GM15510 (cell line): ENCODE data around the gene PPP1R36.

Experiments used
- POLR2A ChIP-seq: IDR thresholded peaks from 3 replicates; pipeline ENCODE4 v1.6.1; 2011; ENCODE audit warnings: borderline replicate concordance; ENCODE audit not compliant: insufficient read length; ENCODE audit errors: extremely low read depth

The PPP1R36 gene

DNA sequence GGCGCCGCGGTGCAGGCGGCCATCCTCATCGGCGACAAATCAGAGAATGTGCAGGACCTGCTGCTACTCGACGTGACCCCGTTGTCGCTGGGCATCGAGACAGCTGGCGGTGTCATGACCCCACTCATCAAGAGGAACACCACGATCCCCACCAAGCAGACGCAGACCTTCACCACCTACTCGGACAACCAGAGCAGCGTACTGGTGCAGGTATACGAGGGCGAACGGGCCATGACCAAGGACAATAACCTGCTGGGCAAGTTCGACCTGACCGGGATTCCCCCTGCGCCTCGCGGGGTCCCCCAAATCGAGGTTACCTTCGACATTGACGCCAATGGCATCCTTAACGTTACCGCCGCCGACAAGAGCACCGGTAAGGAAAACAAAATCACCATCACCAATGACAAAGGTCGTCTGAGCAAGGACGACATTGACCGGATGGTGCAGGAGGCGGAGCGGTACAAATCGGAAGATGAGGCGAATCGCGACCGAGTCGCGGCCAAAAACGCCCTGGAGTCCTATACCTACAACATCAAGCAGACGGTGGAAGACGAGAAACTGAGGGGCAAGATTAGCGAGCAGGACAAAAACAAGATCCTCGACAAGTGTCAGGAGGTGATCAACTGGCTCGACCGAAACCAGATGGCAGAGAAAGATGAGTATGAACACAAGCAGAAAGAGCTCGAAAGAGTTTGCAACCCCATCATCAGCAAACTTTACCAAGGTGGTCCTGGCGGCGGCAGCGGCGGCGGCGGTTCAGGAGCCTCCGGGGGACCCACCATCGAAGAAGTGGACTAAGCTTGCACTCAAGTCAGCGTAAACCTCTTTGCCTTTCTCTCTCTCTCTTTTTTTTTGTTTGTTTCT lies 7.6 kb upstream of the PPP1R36 start:
- no peak for TF ChIP-seq POLR2A

DNA sequence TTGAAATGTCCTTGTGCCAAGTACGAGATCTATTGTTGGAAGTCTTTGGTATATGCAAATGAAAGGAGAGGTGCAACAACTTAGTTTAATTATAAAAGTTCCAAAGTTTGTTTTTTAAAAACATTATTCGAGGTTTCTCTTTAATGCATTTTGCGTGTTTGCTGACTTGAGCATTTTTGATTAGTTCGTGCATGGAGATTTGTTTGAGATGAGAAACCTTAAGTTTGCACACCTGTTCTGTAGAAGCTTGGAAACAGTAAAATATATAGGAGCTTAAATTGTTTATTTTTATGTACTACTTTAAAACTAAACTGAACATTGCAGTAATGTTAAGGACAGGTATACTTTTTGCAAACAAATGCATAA lies 6.9 kb upstream of the PPP1R36 start:
- no peak for TF ChIP-seq POLR2A

DNA sequence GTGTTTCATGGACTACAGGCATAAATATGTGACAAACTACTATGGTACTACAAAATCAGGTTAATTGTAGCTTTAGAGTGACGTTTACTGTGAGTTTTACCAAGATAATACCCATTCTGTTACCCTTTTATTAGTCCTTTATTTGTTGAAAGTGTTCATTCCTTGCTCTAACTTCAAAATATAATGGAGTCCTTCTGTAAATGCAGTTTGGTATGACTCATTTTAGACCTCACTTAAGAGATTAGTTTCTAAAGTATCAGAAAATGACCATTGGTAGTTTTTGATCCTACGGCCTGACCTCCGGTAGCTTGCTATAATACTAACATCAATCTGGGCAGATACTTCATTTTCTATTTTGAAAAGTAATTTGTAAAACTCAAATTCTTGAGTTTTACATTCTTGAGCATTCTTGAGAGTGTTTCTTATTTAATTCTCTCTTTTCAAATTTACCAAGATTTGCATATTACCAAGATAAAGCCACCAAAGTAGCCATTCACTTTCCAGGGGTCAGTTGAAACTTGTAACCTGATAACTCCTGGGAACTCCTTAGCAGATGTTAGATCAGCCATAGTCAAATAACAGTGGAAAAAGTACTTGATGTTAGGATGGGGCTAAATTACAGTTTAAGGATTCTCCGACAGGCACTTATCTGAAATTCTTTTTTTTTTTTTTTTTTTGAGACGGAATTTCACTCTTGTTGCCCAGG lies 5.0 kb upstream of the PPP1R36 start:
- TF ChIP-seq POLR2A: no peak

DNA sequence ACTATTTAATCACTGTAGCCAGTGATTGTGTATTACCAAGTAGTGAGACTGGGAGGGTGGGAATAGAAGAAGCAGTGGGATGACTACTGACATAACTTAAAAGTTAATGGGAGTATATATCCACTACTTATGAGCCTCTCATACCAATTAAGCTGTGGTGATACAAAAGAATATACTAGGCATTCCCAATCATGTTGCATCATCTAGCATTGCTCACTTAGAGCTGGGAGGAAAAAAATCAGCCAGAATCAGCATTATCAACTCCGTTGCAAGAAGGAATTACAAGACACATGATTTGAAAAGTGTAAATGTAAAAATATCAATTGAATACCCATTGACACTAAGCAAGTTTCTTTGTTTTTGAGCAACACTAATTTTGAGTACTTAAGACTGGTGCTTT lies 745 bp upstream of the PPP1R36 start:
- no peak for TF ChIP-seq POLR2A

DNA sequence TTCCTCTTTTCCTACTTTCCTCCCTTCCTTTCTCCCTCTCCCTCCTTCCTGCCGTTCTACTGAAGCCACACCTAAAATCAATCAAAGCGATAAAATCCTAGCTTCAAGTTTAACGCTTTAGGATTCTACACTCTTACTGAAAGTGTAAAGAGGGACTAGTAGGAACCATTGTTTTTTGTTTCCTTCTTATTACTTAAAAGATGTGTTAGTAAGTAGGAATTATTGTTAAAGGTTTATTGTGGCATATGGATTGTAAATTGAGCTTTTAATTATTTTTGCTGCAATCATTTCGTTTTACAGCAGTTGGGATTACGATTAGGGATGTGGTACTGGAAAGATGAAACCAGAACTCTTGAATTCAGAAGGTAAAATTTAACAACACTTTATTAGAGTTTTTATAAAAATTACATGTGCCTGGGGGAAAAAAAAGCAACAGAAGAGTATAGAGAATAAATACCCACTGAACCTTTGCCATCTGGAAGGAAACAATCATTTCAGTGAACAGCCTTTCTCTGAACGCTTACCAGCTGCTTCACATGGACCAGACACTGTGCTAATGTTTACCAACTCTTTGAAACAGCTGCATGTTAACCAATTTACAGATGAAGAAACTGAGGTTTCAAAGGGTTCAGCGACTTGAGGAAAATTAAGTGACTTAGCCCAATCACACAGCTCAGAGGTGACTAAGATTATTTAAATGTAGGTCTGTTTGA lies 1.0 kb downstream of the PPP1R36 start:
- no peak for TF ChIP-seq POLR2A

DNA sequence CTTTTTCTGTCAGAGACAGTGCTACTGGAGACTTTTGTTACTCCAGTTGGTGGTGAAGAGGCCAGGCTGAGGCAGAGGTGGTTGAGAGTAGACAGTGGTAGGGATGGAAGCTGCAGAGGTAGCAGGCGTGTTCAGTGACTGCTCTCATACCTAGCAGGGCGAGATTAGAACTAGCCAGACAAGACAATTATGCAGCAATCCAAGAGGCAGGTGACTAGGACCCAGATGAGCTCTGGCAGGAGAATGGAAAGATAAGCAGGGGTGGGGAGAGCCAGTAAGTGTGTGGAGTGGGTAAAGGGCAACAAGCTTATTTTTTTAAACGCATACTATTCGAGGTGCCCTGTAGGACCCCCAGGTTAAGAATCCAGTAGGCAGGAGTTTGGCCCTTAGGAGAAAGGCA lies 4.8 kb downstream of the PPP1R36 start:
- no peak for TF ChIP-seq POLR2A

DNA sequence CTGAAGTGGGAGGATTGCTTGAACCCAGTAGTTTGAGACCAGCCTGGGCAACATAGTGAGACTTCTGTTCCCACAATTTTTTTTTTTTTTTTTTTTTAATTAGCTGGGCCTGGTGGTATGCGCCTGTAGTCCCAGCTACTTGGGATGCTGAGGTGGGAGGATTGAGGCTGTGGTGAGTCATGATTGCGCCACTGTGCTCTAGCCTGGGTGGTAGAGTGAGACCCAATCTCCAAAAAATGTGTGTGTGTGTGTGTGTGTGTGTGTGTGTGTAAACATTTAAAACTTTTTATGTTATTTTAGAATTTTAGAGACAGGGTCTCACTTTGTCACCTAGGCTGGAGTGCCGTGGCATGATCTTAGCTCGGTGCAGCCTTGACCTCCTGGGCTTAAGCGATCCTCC lies 6.8 kb downstream of the PPP1R36 start:
- TF ChIP-seq POLR2A: no peak

DNA sequence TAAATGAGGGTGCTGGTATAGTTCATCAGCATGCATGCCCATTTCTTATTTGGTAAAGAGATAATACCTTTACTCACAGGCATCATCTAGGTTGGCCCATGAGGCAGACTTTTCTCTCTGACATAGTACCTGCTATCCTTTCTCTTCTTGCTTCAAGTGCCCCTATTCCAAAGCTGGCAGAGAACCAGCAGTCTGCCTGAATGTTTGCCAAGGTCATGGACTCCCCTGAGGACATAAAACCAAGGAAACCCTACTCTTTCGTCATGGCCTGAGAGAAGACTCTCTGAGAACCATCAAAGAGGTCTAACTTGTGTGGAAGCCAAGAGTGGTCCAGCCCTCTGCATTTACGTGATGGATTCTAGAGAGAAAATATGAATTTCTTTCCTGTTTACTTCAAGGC lies 11.9 kb downstream of the PPP1R36 start:
- no peak for TF ChIP-seq POLR2A

DNA sequence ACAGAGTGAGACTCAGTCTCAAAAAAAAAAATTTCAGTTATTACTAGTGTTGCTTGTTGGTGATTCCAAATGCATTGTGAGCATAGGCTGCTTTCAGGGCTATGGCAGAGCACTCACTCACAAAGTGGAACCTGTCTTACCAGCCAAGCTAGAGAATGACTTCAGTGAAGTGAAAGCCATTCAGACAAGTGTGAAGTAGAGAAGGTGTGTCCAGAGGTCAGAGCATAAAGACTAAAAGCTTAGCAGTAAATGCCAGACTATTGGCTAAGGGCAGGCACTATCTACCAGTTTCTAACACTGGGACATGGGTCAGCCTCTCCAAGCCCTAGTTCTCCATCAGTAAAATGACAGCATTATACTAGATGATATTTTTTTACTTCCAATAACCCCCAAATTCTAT lies 12.7 kb downstream of the PPP1R36 start:
- TF ChIP-seq POLR2A: no peak

DNA sequence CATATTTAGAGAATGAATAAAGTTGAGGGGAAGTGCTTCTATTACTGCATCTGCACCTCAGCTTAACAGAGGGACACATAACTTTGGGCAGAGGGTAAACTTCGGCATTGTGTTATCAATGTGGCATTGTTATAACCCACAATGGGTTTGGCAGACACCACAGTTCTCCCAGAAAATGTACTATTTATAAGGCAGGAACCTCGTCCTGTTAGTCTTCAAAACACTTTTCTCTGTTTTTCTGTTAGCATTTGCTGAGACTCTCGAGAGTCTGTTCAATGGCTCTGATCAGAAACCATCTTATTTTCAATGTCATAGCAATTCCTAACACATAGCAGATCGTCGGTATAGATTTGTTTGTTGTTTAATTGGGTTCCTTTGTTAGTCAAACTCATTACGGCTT lies 13.9 kb downstream of the PPP1R36 start:
- TF ChIP-seq POLR2A: no peak

DNA sequence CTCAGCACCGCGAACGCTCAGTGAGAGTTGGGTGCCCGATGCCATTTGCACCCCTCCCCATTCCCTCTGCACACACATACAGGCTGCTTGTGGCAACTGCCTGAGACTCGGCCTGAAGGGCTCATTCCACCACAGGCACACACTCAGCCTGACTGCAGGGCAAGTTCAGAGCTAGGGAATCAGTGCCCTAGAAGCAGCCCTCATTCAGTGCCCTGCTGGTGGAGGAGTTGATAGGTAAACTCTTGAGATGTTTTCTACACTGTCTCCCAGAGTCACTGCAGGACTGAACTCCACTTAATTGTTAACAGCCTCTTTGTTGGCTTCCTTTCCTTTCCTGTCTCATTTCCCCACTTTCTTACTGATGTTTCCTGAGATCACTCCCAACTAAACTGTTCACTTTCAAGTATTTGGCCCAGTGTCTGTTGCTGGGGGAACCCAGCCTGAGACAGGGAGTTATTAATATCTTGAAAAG lies 16.9 kb downstream of the PPP1R36 start:
- no peak for TF ChIP-seq POLR2A

DNA sequence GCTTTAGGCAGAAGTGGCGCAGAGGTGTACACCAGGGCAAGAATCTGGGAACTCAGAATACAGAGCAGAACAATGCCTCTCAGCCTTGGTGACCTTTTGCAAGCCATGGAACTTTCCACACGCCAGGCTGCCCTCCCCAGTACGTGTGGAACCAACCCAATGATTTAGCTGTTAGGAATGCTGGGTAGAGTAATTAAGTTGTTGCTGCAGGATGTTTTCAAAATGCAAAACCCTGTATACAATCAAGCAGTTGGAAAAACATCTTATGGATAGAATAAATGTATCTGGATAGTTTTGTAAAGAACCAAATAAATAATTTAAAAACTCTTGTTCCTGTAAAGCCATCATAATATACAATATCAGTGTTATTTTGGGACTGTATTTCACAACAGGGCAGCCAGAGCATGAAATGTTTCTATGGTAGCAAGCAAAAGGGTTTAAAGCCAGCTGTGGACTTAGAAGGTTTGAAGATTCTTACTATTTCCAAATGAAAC lies 19.4 kb downstream of the PPP1R36 start:
- no peak for TF ChIP-seq POLR2A

DNA sequence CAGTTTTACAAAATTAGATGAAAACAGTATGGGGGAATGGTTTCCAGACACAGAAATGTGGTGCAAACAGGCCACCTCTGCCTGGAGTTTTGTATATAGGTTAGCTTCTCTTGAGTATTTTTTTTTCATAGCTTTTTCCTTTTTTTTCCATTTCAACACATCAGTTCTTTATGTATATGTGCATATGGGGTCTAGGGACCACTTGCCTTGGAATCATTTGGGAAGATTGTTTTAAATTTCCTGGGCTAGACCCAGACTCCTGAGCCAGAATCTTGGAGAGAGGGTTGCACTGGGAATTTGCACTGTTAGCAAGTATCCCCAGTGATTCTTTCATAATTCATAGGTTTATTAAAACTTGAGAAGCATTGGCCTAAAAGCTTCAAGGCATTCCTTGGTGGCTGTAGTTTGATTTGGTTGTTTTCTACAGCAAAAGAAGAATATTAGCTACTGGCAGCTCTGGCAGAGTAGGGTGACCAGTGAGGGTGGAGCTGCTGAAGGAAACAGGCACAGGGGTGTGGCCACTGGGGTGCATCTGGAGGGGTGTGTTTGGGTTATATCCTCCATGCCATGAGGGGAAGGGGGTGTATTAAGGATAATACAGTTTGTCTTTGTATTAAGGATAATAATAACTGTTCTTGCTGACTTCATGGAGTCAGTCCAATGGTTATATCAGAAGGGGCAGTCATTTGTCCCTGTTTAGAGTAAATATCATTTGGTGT lies 22.8 kb downstream of the PPP1R36 start:
- TF ChIP-seq POLR2A: no peak

DNA sequence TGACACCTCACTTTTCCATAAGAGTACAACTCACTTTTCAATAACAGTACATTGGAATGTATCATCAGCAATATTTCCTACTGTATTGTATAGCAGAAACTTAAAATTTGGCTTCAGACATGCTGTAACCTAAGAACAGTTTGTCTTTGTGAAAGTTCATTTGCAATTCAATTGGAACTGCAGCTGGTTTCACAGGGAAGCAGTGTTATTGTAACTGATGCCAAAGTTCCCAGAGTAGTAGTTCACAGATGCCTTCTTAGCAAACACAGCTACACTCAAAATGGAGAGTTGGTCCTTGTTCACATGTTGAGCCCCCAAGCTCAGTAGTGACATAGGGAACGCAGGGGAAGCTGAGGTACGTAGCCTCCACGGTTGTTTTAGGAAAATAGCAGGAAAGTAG lies 23.3 kb downstream of the PPP1R36 start:
- no peak for TF ChIP-seq POLR2A
